GM23248 (cell line): Measurements from ENCODE around the gene SCTR. TPM values are rescaled to one million over a fixed set of nuclear protein-coding genes. Genes with fewer than 3 reads are reported as not detected.
A peak's percentile ranks its signal among the peaks of the same experiment; 100 is the strongest.

Experiments
- DNase-seq: peaks from one replicate; pipeline ENCODE4 v3.0.0-alpha.2; 2015
- H2AFZ ChIP-seq: fragments of 200-600 bp; sonication (generic); 2 replicates; pipeline ENCODE4 v1.6.1; 2016; ENCODE audit warnings: antibody characterized with exemption
- H3F3A ChIP-seq: fragments of 200-600 bp; sonication (generic); 2 replicates; pipeline ENCODE4 v1.6.1; 2016; ENCODE audit warnings: mild to moderate bottlenecking, antibody characterized with exemption, mixed run types; ENCODE audit not compliant: insufficient read depth
- H3K27ac ChIP-seq: fragments of 200-600 bp; sonication (generic); 2 replicates; pipeline ENCODE4 v1.5.1; 2016; ENCODE audit warnings: mild to moderate bottlenecking
- H3K27me3 ChIP-seq: fragments of 200-600 bp; sonication (generic); replicated peaks from 2 replicates; pipeline ENCODE4 v1.6.1; 2016; ENCODE audit warnings: mild to moderate bottlenecking; ENCODE audit not compliant: insufficient read depth
- H3K36me3 ChIP-seq: fragments of 200-600 bp; sonication (generic); 2 replicates; pipeline ENCODE4 v1.6.1; 2016; ENCODE audit warnings: low read depth, mild to moderate bottlenecking
- H3K4me1 ChIP-seq: fragments of 200-600 bp; sonication (generic); 2 replicates; pipeline ENCODE4 v1.6.1; 2016; ENCODE audit warnings: mild to moderate bottlenecking; ENCODE audit not compliant: insufficient read depth
- H3K4me2 ChIP-seq: fragments of 200-600 bp; sonication (generic); one replicate; pipeline ENCODE4 v1.6.1; 2016; ENCODE audit warnings: mild to moderate bottlenecking; ENCODE audit not compliant: unreplicated experiment
- H3K4me3 ChIP-seq: fragments of 200-600 bp; sonication (generic); 2 replicates; pipeline ENCODE4 v1.5.1; 2016; ENCODE audit warnings: mild to moderate bottlenecking
- H3K79me2 ChIP-seq: fragments of 200-600 bp; sonication (generic); 2 replicates; pipeline ENCODE4 v1.6.1; 2016; ENCODE audit warnings: mild to moderate bottlenecking; ENCODE audit not compliant: insufficient read depth
- H3K9ac ChIP-seq: fragments of 200-600 bp; sonication (generic); 2 replicates; pipeline ENCODE4 v1.6.1; 2016; ENCODE audit warnings: mild to moderate bottlenecking
- H3K9me2 ChIP-seq: fragments of 200-600 bp; sonication (generic); 2 replicates; pipeline ENCODE4 v1.6.1; 2016; ENCODE audit warnings: mixed run types, mild to moderate bottlenecking, moderate library complexity; ENCODE audit not compliant: insufficient read depth
- H3K9me3 ChIP-seq: fragments of 200-600 bp; sonication (generic); one replicate; pipeline ENCODE4 v1.6.1; 2017; ENCODE audit warnings: low read depth
- H4K20me1 ChIP-seq: fragments of 200-600 bp; sonication (generic); 2 replicates; pipeline ENCODE4 v1.6.0; 2016; ENCODE audit not compliant: insufficient read depth
- EZH2 ChIP-seq: fragments of 200-600 bp; sonication (generic); IDR thresholded peaks from 2 replicates; pipeline ENCODE4 v1.6.1; 2018; ENCODE audit warnings: antibody characterized with exemption, mild to moderate bottlenecking; ENCODE audit not compliant: insufficient read depth, poor library complexity, severe bottlenecking
- EZH2phosphoT487 ChIP-seq: fragments of 200-600 bp; sonication (generic); IDR thresholded peaks from 2 replicates; pipeline ENCODE4 v1.6.1; 2018; ENCODE audit warnings: antibody characterized with exemption, moderate library complexity, mild to moderate bottlenecking, low read depth; ENCODE audit not compliant: insufficient read depth
- WGBS, 2 experiments: methylation state at CpG; one replicate each; pipeline ENCODE4 v1.1.6; 2015 to 2017; ENCODE audit warnings: low lambda C conversion rate in 2 of 2, low coverage in 1 of 2; ENCODE audit errors: missing lambda C conversion rate in 2 of 2; 5-methylcytosine and 5-hydroxymethylcytosine counted together
- in situ Hi-C: fragments of 300-500 bp; cut with MboI; formaldehyde crosslinking; loops from 2 replicates; pipeline ENCODE4 v1.15.0; 2020
- polyA plus RNA-seq: library from polyadenylated mRNA; unstranded; fragments of >200 nt; fragmentation: Nextera tagmentation; extraction: Ambion mirVana; gene quantifications from 2 replicates; pipeline ENCODE4 v1.2.1, GENCODE V29; 2016
- total RNA-seq: library from RNA; depleted of rRNA; stranded (reverse); fragments of >200 nt; shearing (Covaris generic); gene quantifications from 2 replicates; pipeline ENCODE4 v1.2.3, GENCODE V29; 2014

Gene SCTR
- total and polyA plus RNA-seq, 2 experiments from 2014 or later = not detected

GRCh38 chr2:119466373-119466772, 57.9 kb downstream of the SCTR start:
- no peak overlapping the region for H3K27ac ChIP-seq
- H3K4me3 ChIP-seq = no peak overlapping the region
- no peak overlapping the region for H3K9ac ChIP-seq
- H2AFZ ChIP-seq = no peak overlapping the region
- in situ Hi-C loops = no loop called here
- H3K79me2 ChIP-seq = no peaks in the 10 kb centered on the region
- TF ChIP-seq EZH2phosphoT487 (no peak), EZH2 (no peak)
- H3K9me2 ChIP-seq = no peaks in the 10 kb centered on the region
- no peak overlapping the region for H3K4me2 ChIP-seq
- H4K20me1 ChIP-seq = no peaks in the 10 kb centered on the region
- no peaks in the 10 kb centered on the region for H3F3A ChIP-seq
- H3K9me3 ChIP-seq = no peaks in the 10 kb centered on the region
- H3K36me3 ChIP-seq = no peaks in the 10 kb centered on the region
- H3K4me1 ChIP-seq = 0 out of 2 replicates have a peak, but pooled peaks cover 16% of the 10 kb centered on the region
- no peaks in the 10 kb centered on the region for H3K27me3 ChIP-seq
- no peak for DNase-seq
- 64 to 68% methylated on average over 4 of the region's 4 CpGs for WGBS, 2 experiments

- no peaks in the 10 kb centered on the region for H3K9me3 ChIP-seq
- H3K27me3 ChIP-seq = no peaks in the 10 kb centered on the region
- no peak overlapping the region for H3K4me2 ChIP-seq
- H3K79me2 ChIP-seq = no peaks in the 10 kb centered on the region
- no peak for TF ChIP-seq EZH2
- H3K27ac ChIP-seq = no peak overlapping the region
- H4K20me1 ChIP-seq = no peaks in the 10 kb centered on the region
- no peaks in the 10 kb centered on the region for H3K9me2 ChIP-seq
- H2AFZ ChIP-seq = no peak overlapping the region
- H3K4me3 ChIP-seq = no peak overlapping the region
- 88 to 91% methylated on average over 9 to 11 of the region's 11 CpGs for WGBS, 2 experiments
- H3F3A ChIP-seq = no peaks in the 10 kb centered on the region
- in situ Hi-C loops = no loop called here
- DNase-seq = no peak
- H3K4me1 ChIP-seq = 0 out of 2 replicates have a peak, but pooled peaks cover 16% of the 10 kb centered on the region
- H3K36me3 ChIP-seq = no peaks in the 10 kb centered on the region
- H3K9ac ChIP-seq = no peak overlapping the region
Observed at GRCh38 chr2:119465687-119466086, 58.6 kb downstream of the SCTR start.

DNA sequence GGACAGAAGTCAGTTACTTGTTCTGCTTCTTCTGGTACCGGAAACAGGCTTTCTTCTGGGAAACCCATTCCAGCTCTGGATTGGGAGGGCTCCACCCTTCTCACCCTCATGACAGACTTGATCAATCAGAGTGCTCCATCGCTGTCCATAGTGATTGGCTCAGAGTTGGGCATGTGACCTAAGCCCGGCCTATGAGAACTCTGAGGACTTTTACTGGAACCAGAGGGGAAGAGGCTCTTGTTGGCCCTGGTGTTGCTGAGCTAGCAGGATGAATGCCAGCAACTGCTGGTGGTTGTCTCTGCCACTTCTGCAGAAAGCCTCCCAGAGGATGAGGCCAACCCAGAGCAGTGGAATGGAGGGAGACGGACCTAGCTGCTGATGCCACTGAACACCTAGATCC, 59.3 kb downstream of the SCTR start:
- Histone ChIP-seq H3K36me3 (no peaks in the 10 kb centered on the region), H3K27ac (no peak overlapping the region), H3K4me3 (no peak overlapping the region), H3K9me3 (no peaks in the 10 kb centered on the region), H3K27me3 (no peaks in the 10 kb centered on the region), H3K4me1 (0 out of 2 replicates have a peak, but pooled peaks cover 16% of the 10 kb centered on the region), H3K9me2 (no peaks in the 10 kb centered on the region), H4K20me1 (no peaks in the 10 kb centered on the region), H3F3A (no peaks in the 10 kb centered on the region), H3K79me2 (no peaks in the 10 kb centered on the region), H2AFZ (no peak overlapping the region), H3K4me2 (no peak overlapping the region), H3K9ac (no peak overlapping the region)
- DNase-seq = peak; percentile 9
- in situ Hi-C loops = no loop called here
- no peak for TF ChIP-seq EZH2
- WGBS, 2 experiments = 34% methylated on average over 4 of the region's 4 CpGs

DNA sequence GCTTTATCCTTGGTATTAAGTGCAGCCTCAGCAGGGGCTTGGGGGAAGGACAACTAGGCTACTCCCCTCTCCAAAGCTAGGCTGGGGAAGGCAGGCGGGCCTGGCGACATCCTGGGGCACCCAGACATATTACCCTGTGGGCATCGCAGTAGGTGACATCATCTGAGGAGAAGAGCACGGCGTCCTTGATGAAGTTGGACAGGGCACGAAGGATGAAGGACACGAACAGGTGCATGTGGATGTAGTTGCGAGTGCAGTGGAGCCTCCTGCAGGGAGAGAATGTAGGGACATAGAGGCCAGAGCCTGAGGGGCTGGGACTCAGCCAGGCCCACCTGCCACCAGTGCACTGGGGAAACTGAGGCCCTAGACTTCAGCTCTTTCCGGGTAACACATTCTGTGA, 60.3 kb downstream of the SCTR start:
- H4K20me1 ChIP-seq = no peaks in the 10 kb centered on the region
- no peaks in the 10 kb centered on the region; the same call in 1 of the 2 replicates for H3K27me3 ChIP-seq
- no peak overlapping the region for H3K4me2 ChIP-seq
- WGBS, 2 experiments = 86 to 93% methylated on average over 8 to 9 of the region's 9 CpGs
- H3K27ac ChIP-seq = no peak overlapping the region
- H3K9me3 ChIP-seq = no peaks in the 10 kb centered on the region
- no peak overlapping the region for H3K9ac ChIP-seq
- no peaks in the 10 kb centered on the region for H3K9me2 ChIP-seq
- H3K36me3 ChIP-seq = no peaks in the 10 kb centered on the region
- H3F3A ChIP-seq = no peaks in the 10 kb centered on the region
- TF ChIP-seq EZH2 (no peak), EZH2phosphoT487 (no peak)
- H2AFZ ChIP-seq = no peak overlapping the region
- no peak overlapping the region for H3K4me3 ChIP-seq
- H3K79me2 ChIP-seq = no peaks in the 10 kb centered on the region
- no peak for DNase-seq
- 0 out of 2 replicates have a peak, but pooled peaks cover 16% of the 10 kb centered on the region for H3K4me1 ChIP-seq
- in situ Hi-C loops = no loop called here

DNA sequence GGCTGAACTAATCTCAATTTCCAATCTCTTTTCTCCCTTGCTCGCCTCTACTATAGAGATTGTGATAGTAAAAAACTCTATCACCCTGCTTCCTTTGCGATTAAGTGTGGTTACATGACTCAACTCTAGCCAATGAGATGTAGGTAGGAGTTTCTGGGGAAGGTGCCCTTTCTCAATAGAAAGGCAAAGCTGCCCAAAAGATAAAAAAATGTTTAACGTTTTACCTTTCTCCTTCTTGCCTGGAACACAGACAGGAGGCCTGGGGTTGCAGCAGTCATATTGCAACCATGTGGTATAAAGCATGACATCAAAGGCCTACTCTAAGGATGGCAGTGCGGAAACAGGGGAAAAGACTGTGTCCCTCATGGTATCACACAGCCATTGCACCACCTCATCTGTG, 61.1 kb downstream of the SCTR start:
- no peak overlapping the region for H3K9ac ChIP-seq
- H3K4me2 ChIP-seq = no peak overlapping the region
- H3K79me2 ChIP-seq = no peaks in the 10 kb centered on the region
- no peaks in the 10 kb centered on the region for H3K36me3 ChIP-seq
- in situ Hi-C loops = no loop called here
- no peaks in the 10 kb centered on the region for H3K9me2 ChIP-seq
- H2AFZ ChIP-seq = no peak overlapping the region
- H3K27ac ChIP-seq = no peak overlapping the region
- H3K4me3 ChIP-seq = no peak overlapping the region
- H4K20me1 ChIP-seq = no peaks in the 10 kb centered on the region
- 0 out of 2 replicates have a peak, but pooled peaks cover 8% of the 10 kb centered on the region for H3K4me1 ChIP-seq
- H3K27me3 ChIP-seq = no peaks in the 10 kb centered on the region; the same call in 1 of the 2 replicates
- WGBS, 2 experiments = 43 to 45% methylated on average over 4 of the region's 4 CpGs
- DNase-seq = peak; percentile 22
- no peak for TF ChIP-seq EZH2phosphoT487
- TF ChIP-seq EZH2 = no peak
- H3K9me3 ChIP-seq = no peaks in the 10 kb centered on the region
- H3F3A ChIP-seq = no peaks in the 10 kb centered on the region
